Measurements from ENCODE around the gene RASSF4. TPM values are rescaled to one million over a fixed set of nuclear protein-coding genes. Genes with fewer than 3 reads are reported as not detected.

The RASSF4 gene
- polyA plus RNA-seq, 3 donors: 24.2 to 36.0 (median 33.9) TPM

DNA sequence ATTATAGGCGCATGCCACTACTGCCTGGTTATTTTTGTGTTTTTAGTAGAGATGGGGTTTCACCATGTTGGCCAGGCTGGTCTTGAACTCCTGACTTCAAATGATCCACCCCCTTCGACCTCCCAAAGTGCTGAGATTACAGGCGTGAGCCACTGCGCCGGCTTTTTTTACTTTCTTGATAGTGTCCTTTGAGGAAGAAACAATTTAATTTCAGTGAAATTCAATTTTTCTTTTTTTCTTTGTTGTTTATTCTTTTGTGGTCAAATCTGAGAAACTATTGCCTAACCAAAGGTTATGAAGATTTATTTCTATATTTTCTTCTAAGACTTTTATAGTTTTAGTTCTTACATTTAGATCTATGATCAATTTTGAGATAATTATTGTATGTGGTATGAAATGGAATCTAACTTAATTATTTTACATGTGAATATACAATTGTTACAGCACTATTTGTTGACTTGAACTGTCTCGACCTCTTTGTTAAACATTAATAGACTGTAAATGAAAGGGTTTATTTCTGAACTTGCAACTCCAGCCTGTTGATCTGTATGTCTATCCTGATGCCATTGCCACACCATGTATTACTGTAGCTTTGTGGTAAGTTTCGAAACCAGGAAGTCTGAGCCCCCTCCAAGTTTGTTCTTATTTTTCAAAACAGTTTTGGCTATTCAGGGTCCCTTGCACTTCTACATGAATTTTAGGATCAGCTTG is 19.8 kb upstream of the RASSF4 start:
- DNase-seq: no peak

DNA sequence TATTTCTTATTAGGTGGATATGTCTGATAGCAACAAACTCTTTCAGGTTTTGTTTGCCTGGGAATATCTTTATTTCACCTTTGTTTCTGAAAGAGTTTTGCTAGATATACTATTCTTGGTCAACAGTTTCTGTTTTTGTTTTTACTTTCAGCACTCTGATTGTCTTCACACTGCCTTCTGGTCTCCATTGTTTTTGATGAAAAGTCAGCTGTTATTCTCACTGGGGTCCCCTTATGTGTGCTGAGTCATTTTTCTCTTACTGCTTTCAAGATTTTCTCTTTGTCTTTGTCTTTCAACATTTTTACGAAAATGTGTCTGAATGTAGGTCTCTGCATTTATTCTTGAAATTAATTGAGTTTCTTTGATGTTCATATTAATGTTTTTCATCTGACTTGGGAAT is 15.2 kb upstream of the RASSF4 start:
- no peak for DNase-seq

DNA sequence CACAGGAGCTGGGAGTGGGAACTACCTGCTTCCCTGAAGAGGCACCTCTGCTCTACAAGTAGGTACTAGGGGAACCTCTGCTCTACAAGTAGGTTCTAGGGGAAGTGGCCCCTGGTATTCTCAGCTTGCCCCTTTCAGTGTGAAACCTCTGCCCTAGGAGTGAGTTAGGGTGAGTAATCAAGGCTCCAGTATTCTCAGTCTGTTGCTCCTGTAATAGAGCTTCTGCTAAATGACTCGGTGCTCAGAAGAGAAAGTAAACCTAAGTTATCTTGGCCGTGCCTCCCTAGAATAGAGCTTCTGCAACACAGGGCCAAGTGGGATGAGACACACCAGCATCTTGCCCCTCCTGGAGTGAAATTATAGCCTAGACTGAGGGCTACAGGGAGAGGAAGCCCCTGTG is 13.4 kb upstream of the RASSF4 start:
- DNase-seq: no peak

DNA sequence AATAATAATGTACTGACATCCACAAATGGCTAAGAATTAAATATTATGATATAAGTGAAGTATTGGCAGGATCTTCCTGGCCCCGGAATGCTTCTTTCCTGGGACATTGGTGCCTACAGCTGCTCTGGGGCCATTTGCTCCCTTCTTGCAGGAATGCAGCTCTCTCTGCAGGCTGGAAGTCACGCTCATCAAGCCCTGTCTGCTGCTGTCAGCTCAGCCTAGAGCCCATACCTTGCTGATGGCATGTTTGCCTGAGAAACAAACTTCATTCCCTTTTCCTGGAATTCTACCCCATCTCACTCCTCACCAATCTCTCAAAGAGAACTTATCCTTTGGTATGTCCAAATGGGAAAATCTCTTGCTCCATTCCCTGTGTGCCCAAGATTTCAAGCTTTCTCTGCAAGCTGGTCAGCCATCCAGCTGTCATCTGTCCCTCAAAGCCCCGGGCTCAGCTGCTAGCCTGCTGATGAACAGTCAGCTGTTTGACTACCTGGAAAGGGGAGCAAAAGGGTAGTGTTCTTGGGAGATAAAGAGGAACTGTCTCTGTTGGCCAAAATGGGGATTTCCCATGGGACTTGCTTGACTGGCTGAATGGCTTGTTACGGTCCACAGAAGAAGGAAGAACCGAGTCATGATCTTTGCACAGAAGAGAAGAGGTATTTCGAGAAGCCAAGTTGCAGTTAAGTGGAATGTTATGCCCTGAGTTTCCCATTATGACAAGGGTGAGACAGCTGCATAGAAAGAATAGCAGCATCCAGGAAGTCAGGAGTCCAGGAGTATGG is 12.0 kb upstream of the RASSF4 start:
- DNase-seq: no peak

DNA sequence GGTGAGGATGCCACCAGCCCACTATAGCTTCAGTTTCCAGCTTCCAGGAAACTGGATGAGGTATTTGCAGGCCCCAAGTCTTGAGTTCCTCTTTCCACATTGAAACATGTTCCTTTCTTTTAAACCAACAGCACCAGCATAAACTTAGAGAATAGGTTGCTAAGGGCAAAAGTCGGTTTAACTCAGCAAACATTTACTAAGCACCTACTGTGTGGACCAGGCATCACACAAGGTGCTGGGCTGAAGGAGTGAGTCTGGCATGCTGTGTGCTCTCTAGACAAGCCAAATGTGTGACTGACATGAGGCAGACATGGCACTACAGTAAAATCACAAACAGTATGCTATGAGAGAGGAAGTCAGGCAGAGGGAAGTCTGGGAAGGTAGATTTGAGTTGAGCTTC is 11.0 kb upstream of the RASSF4 start:
- no peak for DNase-seq

DNA sequence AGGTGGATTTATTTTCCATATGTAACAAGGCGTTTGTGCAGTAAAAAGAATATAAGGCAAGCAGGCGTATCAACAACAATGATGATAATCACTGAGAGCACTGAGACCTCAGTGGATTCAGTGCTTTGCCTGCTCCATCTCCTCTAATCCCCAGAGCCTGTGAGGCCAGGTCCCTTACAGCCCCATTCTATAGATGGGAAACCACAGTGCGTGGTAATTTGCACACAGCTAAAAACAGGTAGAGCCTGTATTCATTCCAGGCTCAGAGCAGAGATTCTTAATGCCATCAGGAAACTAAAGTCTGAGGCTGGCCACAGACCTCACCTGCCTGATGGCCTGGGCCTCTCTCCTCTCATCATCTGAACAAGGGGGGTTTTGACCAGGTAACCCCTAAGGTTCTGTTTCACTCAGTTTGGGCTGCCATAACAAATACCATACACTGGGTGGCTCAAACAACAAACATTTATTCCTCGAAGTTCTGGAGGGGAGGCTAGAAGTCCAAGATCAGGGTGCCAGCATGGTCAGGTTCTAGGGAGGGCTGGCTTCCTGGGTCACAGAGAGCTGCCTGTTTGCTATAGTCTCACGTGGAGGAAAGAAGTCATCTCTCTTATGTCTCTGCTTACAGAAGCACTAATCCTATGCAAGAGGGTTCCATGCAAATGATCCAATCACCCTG is 10.3 kb upstream of the RASSF4 start:
- DNase-seq: no peak

DNA sequence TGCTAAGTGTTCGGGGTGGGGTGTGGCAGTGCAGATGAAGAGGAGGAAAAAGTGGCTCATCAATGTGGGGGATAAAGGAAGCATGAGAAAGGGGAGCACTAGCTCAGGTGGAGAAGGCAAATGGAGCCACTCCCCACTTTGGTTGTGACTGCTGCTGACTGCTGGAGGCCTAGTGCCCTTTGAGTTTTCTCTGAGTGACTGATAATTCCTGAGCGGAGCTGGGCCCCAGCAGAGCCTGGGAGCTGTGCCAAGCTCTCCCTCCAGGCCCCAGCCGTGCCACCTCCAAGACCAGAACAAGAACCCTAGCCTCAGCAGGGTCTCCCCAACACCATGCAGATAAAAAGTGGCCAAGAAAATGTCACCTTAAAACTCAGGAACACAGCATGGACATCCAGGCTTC is 9.7 kb upstream of the RASSF4 start:
- no peak for DNase-seq

DNA sequence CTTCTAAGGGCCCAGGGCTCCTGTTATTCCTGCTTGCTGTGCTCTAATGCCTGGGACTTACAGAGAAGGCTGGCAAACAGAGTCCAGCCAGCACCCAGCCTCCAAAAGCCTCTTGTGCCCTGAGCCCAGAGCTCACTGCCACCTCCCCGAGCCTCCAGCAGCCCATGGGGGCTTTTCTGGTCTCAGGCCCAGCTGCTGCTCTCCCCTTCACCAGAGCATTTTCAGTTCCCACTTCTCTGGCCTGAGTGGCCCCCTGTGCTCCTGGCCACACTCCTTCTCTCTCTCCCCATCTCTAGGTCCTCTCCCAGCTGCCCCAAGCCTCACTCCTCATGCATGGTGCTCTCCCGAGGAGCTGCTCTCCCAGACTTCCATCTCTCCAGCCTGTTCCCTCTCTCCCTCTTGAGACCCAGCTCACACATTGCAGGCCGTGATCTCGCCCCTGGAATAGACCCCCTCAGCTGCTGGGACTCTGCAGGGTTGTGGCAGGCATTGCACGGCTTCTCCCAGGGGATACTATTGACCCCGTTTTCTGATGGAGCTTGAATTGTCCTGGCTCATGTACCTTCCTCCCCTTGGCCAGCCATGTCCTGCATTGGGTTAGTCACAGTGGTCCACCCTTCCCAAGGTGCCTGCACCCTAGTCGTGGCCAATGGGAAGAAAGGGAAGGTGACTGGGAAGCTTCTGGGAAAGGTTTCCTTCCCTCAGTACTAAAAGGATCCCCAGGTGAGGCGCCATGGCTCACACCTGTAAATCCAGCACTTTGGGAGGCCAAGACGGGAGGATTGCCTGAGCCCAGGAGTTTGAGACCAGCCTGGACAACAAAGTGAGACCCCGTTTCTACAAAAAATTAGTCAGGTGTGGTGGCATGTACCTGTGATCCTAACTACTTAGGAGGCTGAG is 9.0 kb upstream of the RASSF4 start:
- DNase-seq: no peak

DNA sequence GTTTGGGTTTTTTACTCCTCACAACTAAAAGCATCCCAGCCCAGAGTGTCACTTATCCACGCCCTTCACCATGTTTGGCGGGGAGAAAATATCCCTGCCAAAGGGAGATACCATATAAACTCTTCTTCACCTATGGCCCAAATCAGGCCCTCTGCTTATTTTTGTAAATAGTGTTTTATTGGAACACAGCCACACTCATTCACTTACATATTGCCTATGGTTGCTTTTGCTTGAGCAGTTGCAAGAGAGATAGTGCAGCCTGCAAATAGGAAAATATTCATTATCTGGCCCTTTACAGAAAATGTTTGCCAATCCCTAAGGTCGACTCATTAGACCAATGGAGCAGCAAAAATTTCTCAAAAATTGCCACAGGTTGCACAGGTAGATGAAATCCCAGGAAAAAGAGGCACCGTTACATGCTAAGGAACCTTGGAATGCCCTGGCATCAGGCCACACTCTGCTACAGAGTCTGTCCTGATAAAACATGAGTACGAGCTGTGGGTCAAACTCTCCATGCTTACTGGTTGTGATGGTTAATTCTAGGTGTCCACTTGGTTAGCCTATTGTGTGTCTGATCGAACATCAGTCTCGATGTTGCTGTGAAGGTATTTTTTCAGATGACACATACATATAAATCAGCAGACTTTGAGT is 7.9 kb upstream of the RASSF4 start:
- no peak for DNase-seq

DNA sequence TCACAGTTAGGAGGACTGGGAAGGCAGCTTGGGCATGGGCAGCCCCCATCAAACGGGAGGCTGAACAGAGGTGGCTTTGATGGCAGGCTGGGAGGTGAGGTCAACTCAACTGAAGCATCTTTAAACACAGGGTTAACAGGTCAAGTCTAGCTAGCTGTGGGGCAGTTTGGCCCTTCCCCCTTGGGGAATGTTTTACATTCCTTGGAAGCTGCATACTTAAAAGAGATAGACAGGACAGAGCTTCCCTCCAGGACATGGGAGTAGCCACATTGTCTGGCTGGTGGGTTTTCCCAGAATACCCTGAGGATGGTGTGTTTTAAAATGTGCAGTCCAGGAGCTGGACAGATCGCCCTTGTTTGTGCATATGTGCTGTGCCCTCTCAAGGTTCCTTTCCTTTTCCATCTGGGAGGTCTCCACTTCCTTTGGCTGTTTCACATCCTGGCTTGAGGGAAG is 6.8 kb upstream of the RASSF4 start:
- DNase-seq: no peak

DNA sequence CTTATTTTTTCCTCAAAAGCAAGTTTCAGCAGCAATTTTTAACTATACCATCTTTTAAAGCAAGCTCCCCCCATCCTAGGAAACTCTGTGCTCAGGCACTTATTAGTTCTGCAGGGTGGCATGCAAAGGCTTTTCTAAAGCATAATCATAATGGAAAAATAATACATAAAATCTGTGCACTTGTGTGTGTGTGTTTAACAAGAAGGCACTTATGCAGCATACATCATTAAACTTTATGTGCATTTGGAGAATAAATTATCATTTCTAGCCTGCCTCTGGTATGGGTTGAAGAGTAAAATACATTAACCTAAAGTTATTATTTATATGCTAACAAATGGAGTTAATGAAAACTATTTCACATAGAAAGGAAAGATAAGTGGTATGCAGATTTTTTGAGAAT is 5.6 kb upstream of the RASSF4 start:
- DNase-seq: no peak

DNA sequence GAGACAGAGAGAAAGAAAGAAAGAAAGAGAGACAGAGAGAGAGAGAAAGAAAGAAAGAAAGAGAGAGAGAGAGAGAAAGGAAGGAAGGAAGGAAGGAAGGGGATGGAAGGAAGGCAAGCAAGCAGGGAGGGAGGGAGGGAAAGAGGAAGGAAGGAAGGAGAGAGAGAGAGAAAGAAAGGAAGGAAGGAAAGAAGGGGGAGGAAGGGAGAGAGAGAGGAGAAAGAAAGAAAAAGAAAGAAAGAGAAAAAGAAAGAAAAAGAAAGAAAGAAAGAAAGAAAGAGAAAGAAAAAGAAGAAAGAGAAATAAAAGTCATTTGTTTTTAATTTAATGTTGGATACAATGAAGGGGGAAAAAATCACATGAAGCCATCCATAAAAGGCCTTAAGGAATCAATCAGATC is 4.6 kb upstream of the RASSF4 start:
- no peak for DNase-seq

DNA sequence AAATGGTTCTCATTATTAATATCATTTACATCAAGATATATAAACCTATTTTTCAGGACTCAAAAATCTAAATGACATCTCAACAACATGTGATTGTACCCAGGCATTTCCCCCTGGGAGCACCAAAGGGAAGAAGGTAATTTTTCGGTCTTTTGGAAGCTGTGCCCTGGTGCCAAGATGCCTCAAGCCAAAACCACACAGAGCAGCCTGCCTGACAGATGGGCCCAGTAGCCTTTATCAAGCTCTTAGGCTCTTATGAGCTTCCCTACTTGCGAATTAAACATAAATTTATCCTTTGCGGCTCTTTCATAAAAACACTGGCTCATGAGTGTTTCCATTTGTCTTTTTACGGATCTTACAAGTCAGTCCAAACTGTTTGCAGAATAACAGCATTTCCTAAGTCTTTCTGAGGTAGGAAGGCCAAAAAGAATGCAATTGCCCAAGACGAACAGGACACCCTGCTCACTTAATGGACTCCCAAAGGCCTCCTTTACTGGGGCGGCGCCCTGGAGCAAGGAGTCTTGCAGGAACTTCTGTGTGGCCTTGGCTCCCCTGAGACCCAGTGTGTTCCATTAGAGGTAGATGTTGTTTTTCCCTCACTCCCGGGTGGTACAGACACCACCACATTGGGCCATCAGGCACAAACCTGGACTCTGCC is 4.1 kb upstream of the RASSF4 start:
- DNase-seq: no peak

DNA sequence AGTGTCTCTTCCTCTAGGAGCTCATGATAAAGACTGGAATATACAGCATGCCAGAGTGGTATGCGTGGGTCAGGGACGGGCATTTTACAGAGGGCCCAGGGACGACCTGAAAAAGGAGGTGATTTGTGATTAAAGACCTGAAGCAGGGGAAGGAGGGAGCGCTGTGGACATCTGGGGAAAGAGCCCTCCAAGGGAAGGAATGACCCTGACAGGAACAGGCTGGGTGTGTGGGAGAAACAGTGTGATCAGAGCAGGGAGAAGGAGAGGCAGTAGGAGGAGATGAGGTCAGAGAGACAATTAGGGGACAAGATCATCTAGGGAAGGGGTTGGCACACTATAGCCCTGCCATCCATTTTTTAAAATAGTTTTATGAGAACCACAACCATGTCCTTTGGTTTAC is 3.4 kb upstream of the RASSF4 start:
- DNase-seq: no peak

DNA sequence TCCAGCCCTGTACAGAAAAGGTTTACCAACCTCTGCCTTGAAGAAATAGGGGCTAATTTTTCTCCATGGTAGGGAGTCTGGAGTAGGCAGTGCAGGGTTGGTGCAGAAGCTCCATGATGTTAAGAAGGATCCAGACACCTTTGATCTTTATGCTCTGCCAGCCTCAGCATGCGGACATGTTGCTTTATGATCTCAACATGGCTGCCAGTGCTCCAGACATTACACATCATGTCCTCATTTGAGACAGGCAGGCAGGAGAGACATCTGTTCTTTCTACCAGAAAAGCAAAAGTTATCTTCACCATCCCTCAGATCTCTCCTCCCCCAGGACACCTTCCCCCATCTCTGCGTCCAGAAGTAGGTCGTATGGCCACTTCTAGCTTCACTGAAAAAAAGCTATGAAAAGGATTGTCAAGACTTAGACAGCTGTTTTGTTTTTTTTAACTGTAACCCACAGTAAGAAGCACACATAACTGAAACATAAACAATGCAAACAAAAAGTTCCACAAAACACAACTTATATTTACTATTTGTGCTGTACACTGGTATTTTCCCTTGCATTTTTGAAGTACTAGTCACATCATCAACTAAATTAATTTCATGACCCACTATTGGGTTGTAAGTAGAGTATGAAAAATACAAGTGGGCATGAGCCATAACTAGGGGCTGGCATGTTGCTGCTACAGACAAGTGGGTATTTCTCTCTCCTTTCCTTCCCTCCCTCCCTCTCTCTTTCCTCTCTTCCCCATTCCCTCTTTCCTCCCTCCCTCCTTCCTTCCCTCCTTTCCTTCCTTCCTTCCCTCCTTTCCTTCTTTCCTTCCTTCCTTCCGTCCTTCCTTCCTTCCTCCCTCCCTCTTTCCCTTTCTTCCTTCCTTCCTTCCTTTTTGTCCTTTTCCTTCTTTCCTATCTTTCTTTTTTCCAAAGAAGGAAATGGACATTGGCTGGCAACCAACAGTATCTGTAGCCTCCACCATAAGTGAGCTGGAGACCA is 2.6 kb upstream of the RASSF4 start:
- DNase-seq: no peak

DNA sequence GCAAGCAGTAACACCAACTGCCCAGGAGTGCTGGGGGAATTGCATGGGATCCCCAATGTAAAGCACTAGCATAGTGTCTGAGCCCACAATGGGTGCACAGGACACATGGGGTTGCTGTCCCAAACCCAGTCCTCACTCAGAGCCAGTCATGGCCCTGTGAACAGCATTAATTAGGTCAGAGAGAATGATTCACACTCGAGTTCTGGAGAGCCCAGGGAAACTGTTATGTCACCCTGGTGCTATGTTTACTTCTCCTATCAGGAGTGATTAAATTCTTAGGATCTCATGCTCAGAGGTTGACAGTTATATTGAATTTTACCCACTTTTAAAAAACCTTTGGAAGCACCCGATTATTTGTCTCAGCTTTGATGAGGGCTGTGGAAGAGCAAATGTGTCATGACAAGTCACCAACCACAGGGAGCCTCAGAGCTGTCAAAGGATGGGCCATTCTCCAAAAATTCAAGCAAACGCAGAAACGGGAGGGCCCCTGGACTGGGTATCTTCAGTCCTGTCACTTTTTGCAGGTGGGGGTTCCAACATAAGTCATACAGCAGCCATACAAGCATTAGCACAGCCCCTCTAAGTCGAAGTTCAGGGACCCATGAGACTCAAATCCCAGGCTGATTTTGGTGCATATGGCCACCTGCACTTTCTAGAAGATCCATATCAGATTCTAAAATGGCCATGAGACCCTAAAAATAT is 1.3 kb upstream of the RASSF4 start:
- DNase-seq: no peak

DNA sequence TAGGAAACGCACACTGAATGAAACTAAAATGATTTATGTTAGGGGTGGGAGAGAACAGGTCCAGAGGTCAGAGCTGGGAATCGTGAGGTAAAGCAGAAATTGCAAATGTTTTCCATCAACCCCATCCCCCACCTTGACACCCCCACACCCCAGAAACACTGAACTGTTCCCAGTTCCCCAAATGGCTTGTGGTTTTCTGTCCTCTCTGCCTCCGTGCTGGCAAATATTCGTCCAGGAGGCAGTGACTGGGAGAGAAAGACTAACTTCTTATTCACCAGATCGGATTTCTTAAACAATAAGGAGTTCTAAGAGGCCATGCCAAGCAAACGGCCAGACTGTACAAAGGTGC is 730 bp upstream of the RASSF4 start:
- DNase-seq: no peak

DNA sequence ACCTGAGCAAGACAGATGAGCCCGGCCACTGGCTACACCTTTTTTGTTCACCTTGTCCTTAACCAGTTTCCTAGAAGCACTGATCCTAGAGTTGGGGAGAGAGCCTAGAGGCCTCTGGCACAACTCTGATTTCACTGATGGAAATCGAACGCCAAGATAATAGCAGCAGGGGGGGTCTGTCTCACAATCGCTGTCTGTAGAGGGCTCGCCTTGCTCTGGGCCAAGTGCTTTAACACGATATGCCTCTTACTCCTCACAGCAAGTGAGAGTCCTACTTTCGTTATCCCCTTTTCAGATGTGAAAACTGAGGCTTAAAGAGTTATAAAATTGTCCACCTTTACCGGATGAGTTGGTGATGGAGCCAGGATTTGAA is 472 bp downstream of the RASSF4 start:
- no peak for DNase-seq
